NT2/D1 (cell line): ENCODE measurements around the gene ZNF610.

Experiments
- SUZ12 ChIP-seq: IDR thresholded peaks from 2 replicates; pipeline ENCODE4 v1.6.1; 2011; ENCODE audit not compliant: insufficient read length, insufficient read depth; ENCODE audit errors: extremely low read depth
- YY1 ChIP-seq: IDR thresholded peaks from 2 replicates; pipeline ENCODE4 v1.6.1; 2011; ENCODE audit not compliant: insufficient read length, insufficient read depth

GRCh38 chr19:52397310-52398080 lies 61.5 kb downstream of the ZNF610 start, which contains the start of gene ZNF528:
- no peak for TF ChIP-seq YY1
- TF ChIP-seq SUZ12 = no peak
